ENCODE results near the gene KCNK15.

DNA sequence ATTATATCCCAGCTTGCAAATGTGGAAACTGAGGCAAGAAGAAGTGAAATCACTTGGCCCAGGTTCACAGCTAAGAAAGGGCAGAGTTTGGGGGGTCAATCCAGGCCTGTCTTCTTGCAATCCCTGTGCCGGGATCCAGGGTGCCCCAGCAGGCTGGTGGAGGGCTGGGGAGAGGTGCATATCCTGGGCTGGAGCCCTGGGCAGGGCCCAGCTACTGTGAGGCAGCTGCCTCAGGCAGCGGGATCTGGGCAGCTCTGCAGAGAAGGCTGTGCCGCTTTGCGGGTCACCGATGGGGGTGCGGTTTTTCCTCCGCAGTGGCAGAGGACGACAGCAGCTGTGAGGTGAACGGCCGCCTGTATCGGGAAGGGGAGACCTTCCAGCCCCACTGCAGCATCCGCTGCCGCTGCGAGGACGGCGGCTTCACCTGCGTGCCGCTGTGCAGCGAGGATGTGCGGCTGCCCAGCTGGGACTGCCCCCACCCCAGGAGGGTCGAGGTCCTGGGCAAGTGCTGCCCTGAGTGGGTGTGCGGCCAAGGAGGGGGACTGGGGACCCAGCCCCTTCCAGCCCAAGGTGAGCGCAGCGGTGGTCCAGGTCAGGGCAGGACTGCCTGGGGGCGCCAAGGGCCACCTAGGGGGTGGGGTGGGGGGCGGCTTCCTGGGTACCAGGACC is 21.1 kb upstream of the KCNK15 start:
- TF ChIP-seq, protein P1, sequence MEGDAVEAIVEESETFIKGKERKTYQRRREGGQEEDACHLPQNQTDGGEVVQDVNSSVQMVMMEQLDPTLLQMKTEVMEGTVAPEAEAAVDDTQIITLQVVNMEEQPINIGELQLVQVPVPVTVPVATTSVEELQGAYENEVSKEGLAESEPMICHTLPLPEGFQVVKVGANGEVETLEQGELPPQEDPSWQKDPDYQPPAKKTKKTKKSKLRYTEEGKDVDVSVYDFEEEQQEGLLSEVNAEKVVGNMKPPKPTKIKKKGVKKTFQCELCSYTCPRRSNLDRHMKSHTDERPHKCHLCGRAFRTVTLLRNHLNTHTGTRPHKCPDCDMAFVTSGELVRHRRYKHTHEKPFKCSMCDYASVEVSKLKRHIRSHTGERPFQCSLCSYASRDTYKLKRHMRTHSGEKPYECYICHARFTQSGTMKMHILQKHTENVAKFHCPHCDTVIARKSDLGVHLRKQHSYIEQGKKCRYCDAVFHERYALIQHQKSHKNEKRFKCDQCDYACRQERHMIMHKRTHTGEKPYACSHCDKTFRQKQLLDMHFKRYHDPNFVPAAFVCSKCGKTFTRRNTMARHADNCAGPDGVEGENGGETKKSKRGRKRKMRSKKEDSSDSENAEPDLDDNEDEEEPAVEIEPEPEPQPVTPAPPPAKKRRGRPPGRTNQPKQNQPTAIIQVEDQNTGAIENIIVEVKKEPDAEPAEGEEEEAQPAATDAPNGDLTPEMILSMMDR (conservative IDR thresholded peaks at IDR 0.05; ENCODE audit: low read length) = no peak
- TF ChIP-seq EZH2phosphoT487 (IDR thresholded peaks at IDR 0.05; ENCODE audit: borderline replicate concordance) = no peak
